C4-2B (cell line): ENCODE measurements around the gene MEGF11.

Source experiments
- CTCF ChIP-seq: fragments of 450-650 bp; conservative IDR thresholded peaks from 2 replicates; pipeline ENCODE4 v1.5.1; 2017; ENCODE audit warnings: mild to moderate bottlenecking
- ZFX ChIP-seq: fragments of 450-650 bp; IDR thresholded peaks from 2 replicates; pipeline ENCODE4 v1.6.1; 2017

GRCh38 chr15:65942436-65942835 is 311.1 kb downstream of the MEGF11 start:
- TF ChIP-seq CTCF (no peak), ZFX (no peak)
